Suprapubic skin (tissue), 4 donors: ENCODE data around the gene LRSAM1. TPM values are rescaled to one million over a fixed set of nuclear protein-coding genes. Genes with fewer than 3 reads are reported as not detected.

Experiments used
- DNase-seq, 2 donors: peaks; one replicate each; pipeline ENCODE4 v3.0.0-alpha.2; 2019; ENCODE audit warnings: low spot score in 2 of 2
- H3K27ac ChIP-seq: fragments of 200-600 bp; sonication (generic); one replicate; pipeline ENCODE4 v1.5.1; 2019
- H3K27me3 ChIP-seq: fragments of 200-600 bp; sonication (generic); one replicate; pipeline ENCODE4 v1.5.1; 2019
- H3K36me3 ChIP-seq: fragments of 200-600 bp; sonication (generic); one replicate; pipeline ENCODE4 v1.5.1; 2019
- H3K4me1 ChIP-seq: fragments of 200-600 bp; sonication (generic); one replicate; pipeline ENCODE4 v1.5.1; 2019
- H3K4me3 ChIP-seq: fragments of 200-600 bp; sonication (generic); one replicate; pipeline ENCODE4 v1.5.1; 2019; ENCODE audit warnings: mild to moderate bottlenecking
- H3K9me3 ChIP-seq: fragments of 200-600 bp; sonication (generic); one replicate; pipeline ENCODE4 v1.5.1; 2019
- CTCF ChIP-seq, 2 donors: fragments of 200-600 bp in 1 of 2; fragments of 450-650 bp in 1 of 2; sonication (generic) in 1 of 2; IDR thresholded peaks; one replicate each; pipeline ENCODE4 v1.5.1; 2016 to 2019; ENCODE audit warnings: antibody characterized with exemption in 2 of 2, mild to moderate bottlenecking in 1 of 2, moderate library complexity in 1 of 2
- EP300 ChIP-seq: sonication (generic); formaldehyde crosslinking; IDR thresholded peaks from one replicate; pipeline ENCODE4 v1.6.1; 2017; ENCODE audit warnings: antibody characterized with exemption
- POLR2A ChIP-seq, 2 donors: fragments of 450-650 bp; IDR thresholded peaks; one replicate each; pipeline ENCODE4 v1.6.1; 2017; ENCODE audit warnings: antibody characterized with exemption in 2 of 2, mild to moderate bottlenecking in 2 of 2, moderate library complexity in 2 of 2
- POLR2AphosphoS5 ChIP-seq, 3 donors: sonication (generic); formaldehyde crosslinking; IDR thresholded peaks; one replicate each; pipeline ENCODE4 v1.6.1; 2017; ENCODE audit warnings: antibody characterized with exemption in 3 of 3
- WGBS: methylation state at CpG from one replicate; pipeline ENCODE4 v1.1.5; 2018; 5-methylcytosine and 5-hydroxymethylcytosine counted together
- total RNA-seq, 4 donors: library from RNA; depleted of rRNA; stranded (reverse); fragments of >200 nt; gene quantifications; one replicate each; pipeline ENCODE4 v1.1.0, GENCODE V29; 2016

The LRSAM1 gene
- total RNA-seq, 4 donors from 2014 or later: 31.2 to 84.7 (median 37.2) TPM

GRCh38 chr9:127444283-127444920 is 6.9 kb upstream of the LRSAM1 start:
- no peak for TF ChIP-seq EP300
- TF ChIP-seq POLR2A (IDR thresholded peaks at IDR 0.05): no peak
- TF ChIP-seq CTCF (IDR thresholded peaks at IDR 0.05): no peak
- no peak for TF ChIP-seq POLR2AphosphoS5 (IDR thresholded peaks at IDR 0.05)
- H3K27me3 ChIP-seq: no peaks in the 10 kb centered on the region
- no peak overlapping the region for H3K27ac ChIP-seq
- peaks cover 92% of the 10 kb centered on the region for H3K36me3 ChIP-seq
- H3K4me3 ChIP-seq: no peak overlapping the region
- H3K9me3 ChIP-seq: no peaks in the 10 kb centered on the region
- WGBS: 95% methylated on average over 17 of the region's 17 CpGs
- no peak for DNase-seq
- H3K4me1 ChIP-seq: peaks cover 15% of the 10 kb centered on the region

GRCh38 chr9:127444921-127445850 is 6.1 kb upstream of the LRSAM1 start:
- DNase-seq: no peak
- TF ChIP-seq POLR2AphosphoS5 (IDR thresholded peaks at IDR 0.05) (no peak), CTCF (IDR thresholded peaks at IDR 0.05) (no peak), EP300 (no peak), POLR2A (IDR thresholded peaks at IDR 0.05) (no peak)
- no peaks in the 10 kb centered on the region for H3K9me3 ChIP-seq

GRCh38 chr9:127445851-127446712 is 5.2 kb upstream of the LRSAM1 start:
- H3K27me3 ChIP-seq: no peaks in the 10 kb centered on the region
- no peak for DNase-seq
- no peak overlapping the region for H3K27ac ChIP-seq
- H3K36me3 ChIP-seq: peaks cover 82% of the 10 kb centered on the region
- peaks cover 29% of the 10 kb centered on the region for H3K4me1 ChIP-seq
- H3K9me3 ChIP-seq: no peaks in the 10 kb centered on the region
- WGBS: 88% methylated on average over 4 of the region's 4 CpGs
- H3K4me3 ChIP-seq: no peak overlapping the region
- TF ChIP-seq POLR2AphosphoS5 (IDR thresholded peaks at IDR 0.05): no peak
- TF ChIP-seq EP300: no peak
- no peak for TF ChIP-seq CTCF (IDR thresholded peaks at IDR 0.05)
- no peak for TF ChIP-seq POLR2A (IDR thresholded peaks at IDR 0.05)

More at GRCh38 chr9:127444921-127445850, 6.1 kb upstream of the LRSAM1 start:
- H3K27ac ChIP-seq: no peak overlapping the region
- H3K4me1 ChIP-seq: peaks cover 23% of the 10 kb centered on the region
- WGBS: 92% methylated on average over 15 of the region's 15 CpGs
- H3K27me3 ChIP-seq: no peaks in the 10 kb centered on the region
- peaks cover 91% of the 10 kb centered on the region for H3K36me3 ChIP-seq
- H3K4me3 ChIP-seq: no peak overlapping the region

- TF ChIP-seq EP300: no peak
- TF ChIP-seq POLR2A (IDR thresholded peaks at IDR 0.05): no peak
- no peak for TF ChIP-seq POLR2AphosphoS5 (IDR thresholded peaks at IDR 0.05)
- TF ChIP-seq CTCF (IDR thresholded peaks at IDR 0.05): no peak
- peaks cover 30% of the 10 kb centered on the region for H3K4me1 ChIP-seq
Measured at GRCh38 chr9:127446713-127447415, 4.4 kb upstream of the LRSAM1 start.

More at GRCh38 chr9:127446713-127447415, 4.4 kb upstream of the LRSAM1 start:
- Histone ChIP-seq H3K27me3 (no peaks in the 10 kb centered on the region), H3K4me3 (no peak overlapping the region), H3K9me3 (no peaks in the 10 kb centered on the region), H3K27ac (no peak overlapping the region), H3K36me3 (peaks cover 75% of the 10 kb centered on the region)
- 78% methylated on average over 7 of the region's 7 CpGs for WGBS
- DNase-seq: no peak
